ENCODE data around the gene OSBPL5.

OSBPL5 gene

DNA sequence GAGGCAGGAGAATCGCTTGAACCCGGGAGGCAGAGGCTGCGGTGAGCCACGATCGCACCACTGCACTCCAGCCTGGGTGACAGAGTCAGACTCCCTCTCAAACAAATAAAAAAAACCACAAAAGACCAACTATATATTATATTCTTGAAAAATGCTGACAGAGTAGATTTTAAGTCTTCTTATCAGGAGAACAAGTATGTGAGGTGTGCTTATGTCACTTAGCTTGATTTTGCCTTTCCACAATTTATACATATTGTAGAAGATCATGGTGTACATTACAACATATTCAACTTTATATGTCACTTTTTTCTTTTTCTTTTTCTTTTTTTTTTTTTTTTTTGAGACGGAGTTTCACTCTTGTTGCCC lies 83.7 kb downstream of the OSBPL5 start:
- Histone ChIP-seq H2AFZ (ENCODE audit: low read length) (no peak overlapping the region), H3K36me3 (ENCODE audit: insufficient read depth, low read length) (no peaks in the 10 kb centered on the region), H3K9me2 (replicated peaks; ENCODE audit: low read depth, low read length) (no peaks in the 10 kb centered on the region), H3K9me3 (ENCODE audit: insufficient read depth, low read depth, low read length) (no peaks in the 10 kb centered on the region), H3K4me2 (ENCODE audit: low read depth, low read length, poor library complexity, severe bottlenecking) (no peak overlapping the region), H4K20me1 (ENCODE audit: insufficient read depth, low read length, poor library complexity, severe bottlenecking) (no peaks in the 10 kb centered on the region), H3F3A (ENCODE audit: low read depth) (no peaks in the 10 kb centered on the region), H3K4me3 (ENCODE audit: low read length, poor library complexity, severe bottlenecking) (no peak overlapping the region), H3K79me2 (ENCODE audit: insufficient read depth, low read length) (no peaks in the 10 kb centered on the region), H3K4me1 (ENCODE audit: insufficient read depth, low read length, poor library complexity, severe bottlenecking) (no peaks in the 10 kb centered on the region), H3K27me3 (ENCODE audit: insufficient read depth, low read length, poor library complexity, severe bottlenecking) (no peaks in the 10 kb centered on the region), H3K9ac (ENCODE audit: low read depth, low read length, poor library complexity, severe bottlenecking) (no peak overlapping the region)
- no peak for TF ChIP-seq EZH2phosphoT487 (IDR thresholded peaks at IDR 0.05; ENCODE audit: borderline replicate concordance)
- no peak for TF ChIP-seq CTCF (conservative IDR thresholded peaks at IDR 0.05; ENCODE audit: low read length)

DNA sequence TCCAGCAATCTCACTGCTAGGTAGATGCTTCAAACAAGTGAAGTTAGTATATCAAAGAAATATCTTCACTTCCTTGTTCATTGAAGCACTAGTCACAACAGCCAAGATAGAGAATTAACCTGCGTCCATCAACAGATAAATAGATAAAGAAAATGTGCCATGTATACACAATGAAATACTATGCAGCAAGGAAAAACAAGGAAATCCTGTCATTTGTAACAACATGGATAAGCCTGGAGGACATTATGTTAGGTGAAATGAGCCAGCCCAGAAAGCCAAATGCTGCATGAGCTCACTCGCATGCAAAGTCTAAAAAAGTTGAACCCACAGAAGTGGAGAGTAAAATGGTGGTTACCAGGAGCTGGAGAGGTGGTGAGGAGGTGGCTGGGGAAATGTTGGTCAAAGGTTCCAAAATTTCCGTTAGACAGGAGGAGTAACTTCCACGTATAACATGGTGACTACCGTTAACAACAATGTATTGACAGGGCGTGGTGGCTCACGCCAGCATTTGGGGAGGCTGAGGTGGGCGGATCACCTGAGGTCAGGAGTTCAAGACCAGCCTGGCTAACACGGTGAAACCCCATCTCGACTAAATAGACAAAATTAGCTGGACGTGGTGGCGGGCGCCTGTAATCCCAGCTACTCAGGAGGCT lies 84.3 kb downstream of the OSBPL5 start:
- TF ChIP-seq EZH2phosphoT487 (IDR thresholded peaks at IDR 0.05; ENCODE audit: borderline replicate concordance): no peak
- no peak for TF ChIP-seq CTCF (conservative IDR thresholded peaks at IDR 0.05; ENCODE audit: low read length)
- Histone ChIP-seq H2AFZ (ENCODE audit: low read length) (no peak overlapping the region), H3K9ac (ENCODE audit: low read depth, low read length, poor library complexity, severe bottlenecking) (no peak overlapping the region)

GRCh38 chr11:3080104-3080503 lies 85.0 kb downstream of the OSBPL5 start:
- Histone ChIP-seq H3K9me3 (ENCODE audit: insufficient read depth, low read depth, low read length) (no peaks in the 10 kb centered on the region), H2AFZ (ENCODE audit: low read length) (no peak overlapping the region), H3K4me2 (ENCODE audit: low read depth, low read length, poor library complexity, severe bottlenecking) (no peak overlapping the region), H3K4me3 (ENCODE audit: low read length, poor library complexity, severe bottlenecking) (no peak overlapping the region), H3K9ac (ENCODE audit: low read depth, low read length, poor library complexity, severe bottlenecking) (no peak overlapping the region), H3K79me2 (ENCODE audit: insufficient read depth, low read length) (no peaks in the 10 kb centered on the region), H4K20me1 (ENCODE audit: insufficient read depth, low read length, poor library complexity, severe bottlenecking) (no peaks in the 10 kb centered on the region), H3F3A (ENCODE audit: low read depth) (no peaks in the 10 kb centered on the region), H3K4me1 (ENCODE audit: insufficient read depth, low read length, poor library complexity, severe bottlenecking) (no peaks in the 10 kb centered on the region), H3K27me3 (ENCODE audit: insufficient read depth, low read length, poor library complexity, severe bottlenecking) (no peaks in the 10 kb centered on the region), H3K36me3 (ENCODE audit: insufficient read depth, low read length) (no peaks in the 10 kb centered on the region), H3K9me2 (replicated peaks; ENCODE audit: low read depth, low read length) (no peaks in the 10 kb centered on the region)
- no peak for TF ChIP-seq CTCF (conservative IDR thresholded peaks at IDR 0.05; ENCODE audit: low read length)
- TF ChIP-seq EZH2phosphoT487 (IDR thresholded peaks at IDR 0.05; ENCODE audit: borderline replicate concordance): no peak

More for the DNA sequence above, 84.3 kb downstream of the OSBPL5 start:
- H3K27me3 ChIP-seq (ENCODE audit: insufficient read depth, low read length, poor library complexity, severe bottlenecking): no peaks in the 10 kb centered on the region
- no peaks in the 10 kb centered on the region for H4K20me1 ChIP-seq (ENCODE audit: insufficient read depth, low read length, poor library complexity, severe bottlenecking)
- H3K4me3 ChIP-seq (ENCODE audit: low read length, poor library complexity, severe bottlenecking): no peak overlapping the region
- no peaks in the 10 kb centered on the region for H3F3A ChIP-seq (ENCODE audit: low read depth)
- H3K36me3 ChIP-seq (ENCODE audit: insufficient read depth, low read length): no peaks in the 10 kb centered on the region
- H3K9me3 ChIP-seq (ENCODE audit: insufficient read depth, low read depth, low read length): no peaks in the 10 kb centered on the region
- no peaks in the 10 kb centered on the region for H3K9me2 ChIP-seq (replicated peaks; ENCODE audit: low read depth, low read length)
- no peaks in the 10 kb centered on the region for H3K79me2 ChIP-seq (ENCODE audit: insufficient read depth, low read length)
- no peaks in the 10 kb centered on the region for H3K4me1 ChIP-seq (ENCODE audit: insufficient read depth, low read length, poor library complexity, severe bottlenecking)
- no peak overlapping the region for H3K4me2 ChIP-seq (ENCODE audit: low read depth, low read length, poor library complexity, severe bottlenecking)

Data from Loucy (cell line).